SW 1271 (cell line): Measurements from ENCODE around the gene LRPAP1.

Source experiments
- DNase-seq, 2 experiments: peaks; one replicate each; lab custom pipeline; 2025; lab: John Stamatoyannopoulos, UW

LRPAP1 gene

GRCh38 chr4:3500634-3501101, 31.6 kb downstream of the LRPAP1 start:
- DNase-seq, result no peak

DNA sequence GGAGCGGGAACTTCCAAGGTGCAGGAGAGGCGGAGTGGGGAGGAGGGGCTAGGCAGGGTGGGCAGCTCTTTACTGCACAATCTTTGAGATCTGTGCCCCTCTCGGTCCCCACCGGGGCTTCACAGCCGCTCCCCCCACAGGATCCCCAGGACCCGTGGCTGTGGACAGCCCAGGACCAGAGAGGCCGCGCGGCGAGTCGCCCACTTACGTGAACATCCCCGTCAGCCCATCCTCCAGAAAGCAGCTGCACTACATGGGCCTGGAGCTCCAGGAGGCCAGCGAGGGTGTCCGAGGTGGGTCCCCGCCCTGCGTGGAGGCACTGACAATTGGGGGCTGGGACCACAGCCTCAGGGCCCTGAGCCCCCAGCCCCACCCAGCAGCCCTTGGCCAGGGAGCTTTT, 32.1 kb downstream of the LRPAP1 start:
- no peak for DNase-seq

DNA sequence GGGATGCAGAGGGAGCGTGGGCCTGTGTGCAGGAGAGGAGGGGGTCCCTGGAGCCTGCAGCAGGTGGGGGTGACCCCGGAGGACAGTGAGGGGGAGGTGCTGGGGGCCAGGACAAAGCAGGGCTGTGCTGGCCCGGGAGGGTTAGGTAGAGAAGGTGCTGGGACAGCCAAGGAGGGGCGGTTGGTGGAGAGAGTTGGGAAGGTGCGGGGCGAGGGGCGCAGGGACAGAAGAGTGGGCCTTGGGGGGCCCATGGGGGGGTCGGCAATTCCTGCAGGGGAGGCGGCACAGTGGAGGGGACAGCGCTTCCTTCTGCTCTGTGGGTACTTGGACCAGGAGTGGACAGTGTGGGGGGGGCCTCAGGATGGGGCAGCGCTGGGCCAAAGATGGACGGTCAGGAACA, 32.5 kb downstream of the LRPAP1 start:
- DNase-seq, result no peak

DNA sequence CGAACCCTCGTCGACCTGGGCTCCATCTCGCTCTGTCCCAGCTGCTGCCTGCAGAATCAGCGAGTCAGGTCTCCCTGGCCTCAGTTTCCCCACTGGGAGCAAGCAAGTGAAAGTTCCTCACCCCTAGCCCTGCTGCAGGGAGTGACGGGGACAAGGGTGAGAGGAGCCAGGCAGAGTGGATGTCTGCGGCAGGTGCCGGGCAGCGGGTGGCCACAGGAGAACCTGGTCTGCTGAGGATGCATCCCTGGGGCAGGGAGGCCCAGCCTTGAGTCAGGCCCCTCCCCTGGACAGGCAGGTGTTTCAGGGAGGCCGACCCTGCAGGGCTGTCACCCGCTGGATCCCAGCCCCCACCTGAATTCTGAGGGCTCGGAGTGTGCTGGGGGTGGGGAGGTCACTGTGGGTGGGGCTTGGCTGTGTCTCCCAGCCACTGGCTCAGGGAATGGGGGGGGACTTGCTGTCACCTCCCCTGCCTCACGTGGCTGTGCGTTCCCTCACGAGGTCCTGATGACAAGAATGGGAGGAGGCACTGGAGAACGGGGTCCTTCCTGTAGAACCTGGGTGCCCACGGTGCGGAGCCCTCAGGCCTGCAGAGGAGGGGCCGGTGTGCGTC, 33.2 kb downstream of the LRPAP1 start:
- no peak for DNase-seq

GRCh38 chr4:3498407-3498806, 33.8 kb downstream of the LRPAP1 start:
- no peak for DNase-seq

DNA sequence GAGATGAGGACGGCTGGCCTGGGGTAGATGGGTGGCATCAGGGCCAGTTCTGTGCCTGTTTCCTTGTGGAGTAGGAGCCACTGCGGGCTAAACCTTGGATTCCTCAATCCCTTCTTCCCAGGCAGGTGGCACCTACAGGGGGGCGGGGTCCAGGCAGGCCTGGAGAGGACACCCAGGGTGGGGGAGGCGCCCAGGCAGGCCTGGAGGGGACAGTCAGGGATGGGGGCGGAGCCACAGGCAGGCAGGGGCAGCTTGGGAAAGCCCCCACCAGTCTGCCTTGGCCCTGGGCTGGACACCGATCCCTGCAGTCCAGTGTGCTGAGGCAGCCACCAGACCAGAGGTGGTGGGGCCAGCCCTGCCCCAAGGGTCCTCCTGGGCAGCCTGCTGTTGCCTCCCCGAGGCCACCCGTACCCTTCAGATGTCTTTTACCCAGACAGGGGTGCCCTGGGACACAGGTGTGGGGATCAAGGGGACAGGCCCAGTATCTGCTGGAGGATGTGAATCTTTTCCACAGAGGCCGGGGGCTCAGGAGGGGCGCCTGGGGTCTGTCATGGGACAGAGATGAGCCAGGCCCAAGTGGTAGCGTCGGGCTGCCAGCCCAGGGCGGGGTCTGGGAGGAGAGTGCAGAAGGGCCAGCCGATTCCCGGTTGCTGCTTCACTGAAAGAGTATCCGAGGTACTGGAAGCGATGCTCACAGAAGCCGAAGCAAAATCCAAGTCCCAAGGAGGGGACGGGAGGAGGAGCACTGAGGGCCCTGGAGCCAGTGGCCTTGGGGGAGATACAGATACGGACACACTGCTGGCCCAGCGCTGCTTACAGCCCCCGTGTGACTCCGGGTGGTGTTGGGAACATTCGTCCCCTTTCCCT, 34.5 kb downstream of the LRPAP1 start:
- no peak for DNase-seq

- DNase-seq, result no peak
Measured at GRCh38 chr4:3497095-3497494, 35.1 kb downstream of the LRPAP1 start.

- DNase-seq, result no peak
Measured at GRCh38 chr4:3496021-3496420, 36.2 kb downstream of the LRPAP1 start.

GRCh38 chr4:3495204-3495975, 36.8 kb downstream of the LRPAP1 start:
- DNase-seq, result no peak

- no peak for DNase-seq
Measured at GRCh38 chr4:3494462-3494871, 37.8 kb downstream of the LRPAP1 start.

GRCh38 chr4:3493720-3494461, 38.3 kb downstream of the LRPAP1 start:
- DNase-seq, result no peak

DNA sequence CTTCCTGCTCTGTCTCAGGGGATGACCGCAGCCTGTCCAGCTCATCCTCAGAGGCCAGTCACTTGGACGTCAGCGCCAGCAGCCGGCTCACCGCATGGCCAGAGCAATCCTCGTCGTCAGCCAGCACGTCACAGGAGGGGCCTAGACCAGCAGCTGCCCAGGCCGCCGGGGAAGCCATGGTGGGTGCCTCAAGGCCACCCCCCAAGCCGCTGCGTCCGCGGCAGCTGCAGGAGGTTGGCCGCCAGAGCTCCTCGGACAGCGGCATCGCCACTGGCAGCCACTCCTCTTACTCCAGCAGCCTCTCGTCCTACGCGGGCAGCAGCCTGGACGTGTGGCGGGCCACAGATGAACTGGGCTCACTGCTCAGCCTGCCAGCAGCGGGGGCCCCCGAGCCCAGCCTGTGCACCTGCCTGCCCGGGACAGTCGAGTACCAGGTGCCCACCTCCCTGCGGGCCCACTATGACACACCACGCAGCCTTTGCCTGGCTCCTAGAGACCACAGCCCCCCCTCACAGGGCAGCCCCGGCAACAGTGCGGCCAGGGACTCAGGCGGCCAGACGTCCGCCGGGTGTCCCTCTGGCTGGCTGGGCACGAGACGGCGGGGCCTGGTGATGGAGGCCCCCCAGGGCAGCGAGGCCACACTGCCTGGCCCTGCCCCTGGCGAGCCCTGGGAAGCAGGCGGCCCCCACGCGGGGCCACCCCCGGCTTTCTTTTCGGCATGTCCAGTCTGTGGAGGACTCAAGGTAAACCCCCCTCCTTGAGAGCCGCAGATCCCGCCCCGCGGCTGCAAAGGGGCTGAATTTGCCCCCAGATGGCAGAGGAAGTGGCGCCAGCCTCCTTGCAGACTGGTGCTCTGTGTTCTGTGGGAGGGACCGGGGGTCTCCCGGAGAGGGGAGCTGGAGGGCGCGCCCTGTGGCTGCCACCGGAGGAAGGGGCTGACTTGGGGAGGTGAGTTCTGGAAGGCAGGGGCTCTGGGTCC, 39.2 kb downstream of the LRPAP1 start:
- no peak for DNase-seq

DNA sequence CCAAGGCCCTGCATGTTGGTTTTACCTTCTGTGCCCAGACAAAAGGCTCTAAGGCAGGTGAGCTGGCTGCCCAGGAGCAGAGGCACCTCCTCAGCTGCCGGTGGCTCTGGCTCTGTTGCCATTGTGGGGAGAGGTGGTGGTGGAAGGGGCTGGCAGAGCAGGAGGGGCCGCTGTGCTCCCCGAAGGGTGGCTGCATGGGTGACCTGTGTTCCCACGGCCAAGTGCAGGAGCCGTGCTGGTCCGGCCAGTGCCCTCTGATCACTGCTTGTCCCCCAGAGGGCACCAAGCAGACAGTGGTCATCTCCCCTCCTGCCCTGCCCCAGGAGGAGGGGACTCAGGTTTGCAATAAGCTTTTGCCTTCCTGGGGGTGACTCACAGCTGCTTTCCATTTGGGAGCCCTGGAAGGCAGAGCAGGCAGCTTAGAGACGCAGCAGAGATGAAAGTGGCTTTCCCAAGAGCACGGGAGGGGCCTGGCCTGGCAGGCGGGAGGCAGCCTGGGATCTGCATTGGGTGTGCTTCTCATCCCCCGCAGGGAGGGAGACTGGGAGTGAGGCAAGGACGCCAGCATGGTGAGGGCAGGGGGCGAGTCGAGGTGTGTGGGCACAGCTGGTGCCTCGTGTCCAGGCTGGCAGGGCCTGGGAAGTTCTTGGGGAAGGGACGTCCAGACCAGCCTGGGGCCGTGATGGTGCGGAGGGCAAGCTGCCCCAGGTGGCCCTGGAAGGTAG, 40.4 kb downstream of the LRPAP1 start:
- no peak for DNase-seq

DNA sequence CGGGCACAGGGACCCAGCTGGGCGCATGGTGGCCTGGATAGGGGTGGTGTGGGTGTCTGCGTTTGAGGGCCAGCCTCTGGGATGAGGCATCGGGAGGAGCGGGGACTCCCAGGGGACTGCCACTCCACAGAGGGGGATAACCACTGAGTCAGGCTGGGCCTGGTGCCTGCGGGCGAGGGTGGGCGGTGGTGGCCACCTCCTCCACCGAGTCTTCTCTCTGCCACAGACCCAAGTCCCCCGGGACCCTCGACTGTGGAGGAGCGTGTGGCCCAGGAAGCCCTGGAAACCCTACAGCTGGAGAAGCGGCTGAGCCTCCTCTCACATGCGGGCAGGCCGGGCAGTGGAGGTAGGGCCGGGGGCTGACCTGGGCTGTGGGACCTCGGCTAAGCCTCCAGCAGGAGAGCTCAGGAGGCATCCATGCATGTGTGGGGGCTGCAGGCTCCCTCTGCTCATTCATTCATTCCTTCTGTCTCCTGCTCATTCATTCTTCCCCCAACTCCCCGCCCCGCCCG, 42.7 kb downstream of the LRPAP1 start:
- no peak for DNase-seq

DNA sequence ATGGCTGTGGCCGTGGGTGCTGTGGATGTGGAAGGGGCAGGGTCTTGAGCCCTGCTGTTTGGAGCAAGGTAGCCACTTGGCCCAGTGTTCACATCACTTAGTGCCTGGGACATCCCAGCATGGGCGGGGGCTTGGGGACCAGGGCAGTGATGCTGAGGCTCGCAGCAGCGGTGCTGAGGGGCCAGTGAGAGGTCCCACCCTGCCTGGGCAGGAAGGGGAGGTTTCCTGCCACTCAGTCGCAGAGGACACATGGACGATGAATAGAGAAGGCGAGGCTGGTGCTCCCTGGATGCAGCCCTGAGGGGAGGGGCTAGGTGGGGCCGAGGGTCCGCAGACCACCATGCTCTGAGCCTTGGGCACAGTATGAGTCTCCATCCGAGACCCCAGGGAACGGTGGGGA, 43.4 kb downstream of the LRPAP1 start:
- no peak for DNase-seq

GRCh38 chr4:3487861-3488260, 44.4 kb downstream of the LRPAP1 start:
- DNase-seq, result no peak

- no peak for DNase-seq
Measured at GRCh38 chr4:3486541-3487540, 45.4 kb downstream of the LRPAP1 start.

DNA sequence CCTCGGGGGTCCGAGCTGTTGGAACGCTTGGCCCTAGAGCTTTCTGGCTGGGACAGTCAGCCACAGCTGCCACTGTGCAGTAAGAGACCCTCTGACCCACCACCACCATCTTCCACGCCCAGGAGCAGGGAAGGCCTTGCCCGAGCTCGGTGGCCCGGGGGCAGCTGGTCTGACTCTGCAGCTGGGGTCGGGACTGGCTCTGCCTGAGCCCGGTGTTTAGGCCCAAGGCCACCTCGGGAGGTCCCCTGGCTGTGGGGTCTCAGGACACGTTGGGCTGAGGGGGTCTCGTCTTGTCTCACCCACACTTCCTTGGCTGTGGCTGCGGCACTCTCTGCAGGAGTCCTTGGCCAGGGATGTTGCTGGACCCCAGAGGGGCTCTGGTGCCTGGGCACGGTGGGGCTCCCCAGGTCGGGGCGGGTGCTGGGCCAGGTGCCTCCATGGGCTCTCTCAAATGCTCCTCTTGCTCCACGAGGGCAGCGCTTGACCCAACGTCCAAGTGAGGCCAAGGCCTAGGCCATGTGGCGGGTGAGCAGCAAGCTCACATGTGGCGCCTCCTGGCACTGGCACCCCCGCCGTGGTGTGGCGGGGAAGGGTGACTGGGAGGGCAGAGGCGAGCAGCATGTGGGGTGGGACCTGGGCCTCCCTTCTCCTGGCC, 46.2 kb downstream of the LRPAP1 start:
- no peak for DNase-seq
